ENCODE measurements around the gene SPATA3.

SPATA3 gene

GRCh38 chr2:230951396-230951795, 44.5 kb upstream of the SPATA3 start:
- no peak for DNase-seq (ENCODE audit: low spot score)
- in situ Hi-C loops (cut with MboI; ENCODE audit: low pct_unique_long_range_greater_than_20kb, low sequenced_read_pairs, unreplicated experiment) = no loop called here
- TF ChIP-seq, protein P1, sequence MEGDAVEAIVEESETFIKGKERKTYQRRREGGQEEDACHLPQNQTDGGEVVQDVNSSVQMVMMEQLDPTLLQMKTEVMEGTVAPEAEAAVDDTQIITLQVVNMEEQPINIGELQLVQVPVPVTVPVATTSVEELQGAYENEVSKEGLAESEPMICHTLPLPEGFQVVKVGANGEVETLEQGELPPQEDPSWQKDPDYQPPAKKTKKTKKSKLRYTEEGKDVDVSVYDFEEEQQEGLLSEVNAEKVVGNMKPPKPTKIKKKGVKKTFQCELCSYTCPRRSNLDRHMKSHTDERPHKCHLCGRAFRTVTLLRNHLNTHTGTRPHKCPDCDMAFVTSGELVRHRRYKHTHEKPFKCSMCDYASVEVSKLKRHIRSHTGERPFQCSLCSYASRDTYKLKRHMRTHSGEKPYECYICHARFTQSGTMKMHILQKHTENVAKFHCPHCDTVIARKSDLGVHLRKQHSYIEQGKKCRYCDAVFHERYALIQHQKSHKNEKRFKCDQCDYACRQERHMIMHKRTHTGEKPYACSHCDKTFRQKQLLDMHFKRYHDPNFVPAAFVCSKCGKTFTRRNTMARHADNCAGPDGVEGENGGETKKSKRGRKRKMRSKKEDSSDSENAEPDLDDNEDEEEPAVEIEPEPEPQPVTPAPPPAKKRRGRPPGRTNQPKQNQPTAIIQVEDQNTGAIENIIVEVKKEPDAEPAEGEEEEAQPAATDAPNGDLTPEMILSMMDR (IDR thresholded peaks at IDR 0.05; ENCODE audit: extremely low read depth, insufficient read depth, missing control alignments) = no peak

DNA sequence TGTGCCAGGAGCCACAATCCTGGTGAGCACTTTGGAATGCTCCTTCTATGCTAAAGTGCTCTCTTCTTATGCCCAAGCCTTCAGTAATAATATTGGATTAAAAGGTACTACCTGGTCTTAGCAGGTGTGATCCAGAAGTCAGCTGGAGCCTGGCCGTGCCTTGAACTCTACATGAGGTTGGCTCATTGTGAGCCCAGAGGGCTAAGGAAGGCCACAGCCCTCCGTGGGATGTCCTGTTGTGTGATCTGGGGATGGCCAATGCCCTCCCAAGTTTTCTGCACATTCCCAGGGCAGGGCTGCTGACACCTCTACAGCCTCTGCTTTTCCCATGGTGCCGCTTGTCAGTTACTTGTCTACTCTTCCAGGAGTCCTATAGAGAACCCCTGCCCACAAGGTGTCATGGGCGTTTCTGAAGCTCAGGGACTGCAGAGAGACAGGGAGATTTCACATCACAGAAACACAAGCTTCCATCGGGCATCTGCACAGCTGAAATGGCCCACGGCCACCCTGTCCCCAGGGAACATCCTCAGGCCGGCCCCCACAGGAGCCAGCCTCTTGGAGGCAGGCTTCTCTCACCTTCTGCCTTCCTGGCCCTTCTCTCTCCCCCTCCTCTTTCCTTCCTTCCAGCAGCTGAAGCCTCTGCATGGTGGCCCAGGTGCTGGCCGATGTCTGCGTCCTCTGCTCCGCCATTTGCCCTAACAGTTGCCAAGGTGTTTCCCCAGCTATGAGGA, 43.5 kb upstream of the SPATA3 start:
- TF ChIP-seq, protein P1 (IDR thresholded peaks at IDR 0.05; ENCODE audit: extremely low read depth, insufficient read depth, missing control alignments) = no peak
- DNase-seq (ENCODE audit: low spot score) = no peak
- in situ Hi-C loops (cut with MboI; ENCODE audit: low pct_unique_long_range_greater_than_20kb, low sequenced_read_pairs, unreplicated experiment) = no loop called here

GRCh38 chr2:230953845-230954244, 42.1 kb upstream of the SPATA3 start:
- no peak for DNase-seq (ENCODE audit: low spot score)
- TF ChIP-seq, protein P1 (IDR thresholded peaks at IDR 0.05; ENCODE audit: extremely low read depth, insufficient read depth, missing control alignments) = no peak
- in situ Hi-C loops (cut with MboI; ENCODE audit: low pct_unique_long_range_greater_than_20kb, low sequenced_read_pairs, unreplicated experiment) = no loop called here

- no peak for DNase-seq (ENCODE audit: low spot score)
- TF ChIP-seq, protein P1 (IDR thresholded peaks at IDR 0.05; ENCODE audit: extremely low read depth, insufficient read depth, missing control alignments) = no peak
- in situ Hi-C loops (cut with MboI; ENCODE audit: low pct_unique_long_range_greater_than_20kb, low sequenced_read_pairs, unreplicated experiment) = no loop called here
Measured at GRCh38 chr2:230954746-230955145, 41.2 kb upstream of the SPATA3 start.

GRCh38 chr2:230955163-230955737, 40.7 kb upstream of the SPATA3 start:
- in situ Hi-C loops (cut with MboI; ENCODE audit: low pct_unique_long_range_greater_than_20kb, low sequenced_read_pairs, unreplicated experiment) = no loop called here
- TF ChIP-seq, protein P1 (IDR thresholded peaks at IDR 0.05; ENCODE audit: extremely low read depth, insufficient read depth, missing control alignments) = no peak
- DNase-seq (ENCODE audit: low spot score) = no peak

- in situ Hi-C loops (cut with MboI; ENCODE audit: low pct_unique_long_range_greater_than_20kb, low sequenced_read_pairs, unreplicated experiment) = no loop called here
- TF ChIP-seq, protein P1 (IDR thresholded peaks at IDR 0.05; ENCODE audit: extremely low read depth, insufficient read depth, missing control alignments) = no peak
- peak; percentile 80 for DNase-seq (ENCODE audit: low spot score)
Measured at GRCh38 chr2:230956827-230957755, 38.8 kb upstream of the SPATA3 start.

Data from GM13977 (cell line).